Activated T-helper 9 cell treated with anti-CD3 and anti-CD28 coated beads, Interleukin-2, amount 50 U/mL, for 16 hours (primary cell): Measurements from ENCODE around the gene TNNT2.

Experiments
- DNase-seq: peaks from one replicate; pipeline ENCODE4 v3.0.0-alpha.2; 2020; ENCODE audit warnings: low read depth

The TNNT2 gene

GRCh38 chr1:201332616-201333335 is 44.7 kb downstream of the TNNT2 start:
- no peak for DNase-seq

GRCh38 chr1:201332021-201332420 is 45.5 kb downstream of the TNNT2 start:
- no peak for DNase-seq

GRCh38 chr1:201331166-201331565 is 46.3 kb downstream of the TNNT2 start:
- DNase-seq, result no peak

GRCh38 chr1:201330541-201330940 is 46.9 kb downstream of the TNNT2 start:
- no peak for DNase-seq

- no peak for DNase-seq
These were observed 47.7 kb downstream of the TNNT2 start for GRCh38 chr1:201329801-201330200.

GRCh38 chr1:201329286-201329685 is 48.2 kb downstream of the TNNT2 start:
- no peak for DNase-seq

- DNase-seq, result no peak
These were observed 48.9 kb downstream of the TNNT2 start for GRCh38 chr1:201328576-201328975.

- DNase-seq, result no peak
These were observed 49.7 kb downstream of the TNNT2 start for GRCh38 chr1:201327687-201328240.

- no peak for DNase-seq
These were observed 50.8 kb downstream of the TNNT2 start for GRCh38 chr1:201326710-201327109.

- DNase-seq, result no peak
These were observed 51.8 kb downstream of the TNNT2 start for GRCh38 chr1:201325678-201326060.

GRCh38 chr1:201324821-201325677 is 52.4 kb downstream of the TNNT2 start:
- DNase-seq, result no peak

GRCh38 chr1:201324306-201324705 is 53.2 kb downstream of the TNNT2 start:
- DNase-seq, result no peak

GRCh38 chr1:201322653-201323510 is 54.6 kb downstream of the TNNT2 start:
- DNase-seq, result no peak

GRCh38 chr1:201321826-201322390 is 55.6 kb downstream of the TNNT2 start:
- DNase-seq, result no peak

- DNase-seq, result no peak
These were observed 57.2 kb downstream of the TNNT2 start for GRCh38 chr1:201320168-201320788.

GRCh38 chr1:201319631-201320030 is 57.8 kb downstream of the TNNT2 start:
- DNase-seq, result no peak

- DNase-seq, result no peak
These were observed 58.8 kb downstream of the TNNT2 start for GRCh38 chr1:201318504-201319340.

GRCh38 chr1:201317551-201317950 is 59.9 kb downstream of the TNNT2 start:
- DNase-seq, result no peak

- DNase-seq, result no peak
These were observed 60.9 kb downstream of the TNNT2 start for GRCh38 chr1:201316556-201316955.

- no peak for DNase-seq
These were observed 64.4 kb downstream of the TNNT2 start for GRCh38 chr1:201313086-201313485.
